Thyroid gland (tissue), 4 donors: ENCODE results near the gene STAU1. TPM values are rescaled to one million over a fixed set of nuclear protein-coding genes. Genes with fewer than 3 reads are reported as not detected.

Source experiments
- DNase-seq, 2 donors: peaks; one replicate each; pipeline ENCODE4 v3.0.0-alpha.2; 2019
- H3K27ac ChIP-seq, 3 donors: fragments of 200-600 bp; sonication (generic); 1 replicate in 2 of 3; 2 replicates in 1 of 3; pipeline ENCODE4 v1.5.1; 2016 to 2019; ENCODE audit warnings: mild to moderate bottlenecking in 1 of 3, moderate library complexity in 1 of 3
- H3K27me3 ChIP-seq: fragments of 200-600 bp; sonication (generic); one replicate; pipeline ENCODE4 v1.5.1; 2019
- H3K36me3 ChIP-seq, 2 donors: fragments of 200-600 bp; sonication (generic); one replicate each; pipeline ENCODE4 v1.5.1; 2016 to 2019
- H3K4me1 ChIP-seq, 2 donors: fragments of 200-600 bp; sonication (generic); one replicate each; pipeline ENCODE4 v1.5.1; 2017 to 2019
- H3K4me3 ChIP-seq, 3 donors: fragments of 200-600 bp; sonication (generic); replicated peaks in 1 of 3; 1 replicate in 2 of 3; 2 replicates in 1 of 3; pipeline ENCODE4 v1.5.1; 2016; ENCODE audit warnings: mild to moderate bottlenecking in 1 of 3
- H3K9me3 ChIP-seq: fragments of 200-600 bp; sonication (generic); one replicate; pipeline ENCODE4 v1.5.1; 2017
- CTCF ChIP-seq, 6 experiments: fragments of 200-600 bp in 3 of 6; fragments of 450-650 bp in 3 of 6; sonication (generic) in 3 of 6; IDR thresholded peaks; one replicate each; pipeline ENCODE4 v1.5.1; 2016 to 2019; ENCODE audit warnings: antibody characterized with exemption in 6 of 6, mild to moderate bottlenecking in 2 of 6, inconsistent platforms in 1 of 6, moderate library complexity in 1 of 6
- POLR2A ChIP-seq, 2 donors: fragments of 450-650 bp; IDR thresholded peaks; one replicate each; pipeline ENCODE4 v1.6.1; 2017; ENCODE audit warnings: antibody characterized with exemption in 2 of 2, mild to moderate bottlenecking in 2 of 2, moderate library complexity in 1 of 2
- WGBS, 2 donors: methylation state at CpG; one replicate each; pipeline ENCODE4 v1.1.5; 2017; 5-methylcytosine and 5-hydroxymethylcytosine counted together
- intact Hi-C: fragments of 100-400 bp; cut with DNase I; formaldehyde crosslinking; loops from one replicate; pipeline ENCODE4 v1.15.1; 2023
- total RNA-seq, 4 donors: library from RNA; depleted of rRNA; stranded (reverse); fragments of >200 nt; gene quantifications; one replicate each; pipeline ENCODE4 v1.2.3, GENCODE V29; 2016

Gene STAU1
- 100 to 1,000 TPM; 154 to 231 (median 167) TPM for total RNA-seq

GRCh38 chr20:49187851-49188641 lies at the start of gene STAU1:
STAU1 (minus strand) TSS chr20:49188334; CDS start chr20:49166201, 22,133 bp downstream.
- intact Hi-C loops: loop anchor here (2.0 to 5.0 kb wide), 3 partner anchors 27 to 89 kb away; partner anchors contain the start of gene ZNFX1
- Histone ChIP-seq H3K36me3 (no peaks in the 10 kb centered on the region), H3K4me1 (peaks cover 30 to 32% of the 10 kb centered on the region in 2 donors), H3K9me3 (no peaks in the 10 kb centered on the region), H3K4me3 (peak within 1 kb of the TSS; percentile 63 to 82 (median 74)), H3K27me3 (no peaks in the 10 kb centered on the region), H3K27ac (peak within 1 kb of the TSS; percentile 81 to 95 (median 88))
- DNase-seq: peak; percentile 96 to 97
- WGBS, 2 donors: 0 to 1% methylated on average over 49 to 58 of the region's 89 CpGs
- no peak for TF ChIP-seq CTCF (IDR thresholded peaks at IDR 0.05)
- peak; percentile 3 to 74 for TF ChIP-seq POLR2A (IDR thresholded peaks at IDR 0.05)

GRCh38 chr20:49237531-49237930 lies 49.4 kb upstream of the STAU1 start:
- Histone ChIP-seq H3K4me1 (no peaks in the 10 kb centered on the region), H3K27ac (no peak overlapping the region), H3K9me3 (no peaks in the 10 kb centered on the region), H3K36me3 (peaks cover 71 to 80% of the 10 kb centered on the region in 2 donors), H3K27me3 (no peaks in the 10 kb centered on the region), H3K4me3 (no peak overlapping the region)
- WGBS, 2 donors: 93 to 94% methylated on average over 4 of the region's 4 CpGs
- intact Hi-C loops: no loop called here
- no peak for DNase-seq
- no peak for TF ChIP-seq POLR2A (IDR thresholded peaks at IDR 0.05)
- TF ChIP-seq CTCF (IDR thresholded peaks at IDR 0.05): no peak

GRCh38 chr20:49236301-49236700 lies 48.2 kb upstream of the STAU1 start:
- H3K9me3 ChIP-seq: no peaks in the 10 kb centered on the region

GRCh38 chr20:49234831-49235230 lies 46.7 kb upstream of the STAU1 start:
- Histone ChIP-seq H3K9me3 (no peaks in the 10 kb centered on the region), H3K4me3 (no peak overlapping the region), H3K27me3 (no peaks in the 10 kb centered on the region), H3K27ac (no peak overlapping the region), H3K36me3 (peaks cover 76 to 88% of the 10 kb centered on the region in 2 donors), H3K4me1 (no peaks in the 10 kb centered on the region)
- 91 to 94% methylated on average over 6 of the region's 6 CpGs for WGBS, 2 donors
- intact Hi-C loops: no loop called here
- TF ChIP-seq POLR2A (IDR thresholded peaks at IDR 0.05) (no peak), CTCF (IDR thresholded peaks at IDR 0.05) (no peak)
- DNase-seq: no peak

More at GRCh38 chr20:49236301-49236700, 48.2 kb upstream of the STAU1 start:
- H3K27me3 ChIP-seq: no peaks in the 10 kb centered on the region
- H3K4me1 ChIP-seq: no peaks in the 10 kb centered on the region
- TF ChIP-seq POLR2A (IDR thresholded peaks at IDR 0.05): no peak
- no peak for TF ChIP-seq CTCF (IDR thresholded peaks at IDR 0.05)
- intact Hi-C loops: no loop called here
- WGBS, 2 donors: 96% methylated on average over 9 of the region's 9 CpGs
- no peak overlapping the region for H3K27ac ChIP-seq
- no peak overlapping the region for H3K4me3 ChIP-seq
- H3K36me3 ChIP-seq: peaks cover 72 to 78% of the 10 kb centered on the region in 2 donors
- no peak for DNase-seq

GRCh38 chr20:49233226-49233625 lies 45.1 kb upstream of the STAU1 start:
- no peak for DNase-seq
- TF ChIP-seq CTCF (IDR thresholded peaks at IDR 0.05): no peak
- TF ChIP-seq POLR2A (IDR thresholded peaks at IDR 0.05): no peak
- Histone ChIP-seq H3K4me3 (no peak overlapping the region), H3K4me1 (no peaks in the 10 kb centered on the region), H3K27ac (no peak overlapping the region), H3K9me3 (no peaks in the 10 kb centered on the region), H3K36me3 (peaks cover 70 to 87% of the 10 kb centered on the region in 2 donors), H3K27me3 (no peaks in the 10 kb centered on the region)
- intact Hi-C loops: no loop called here
- 97% methylated on average over 6 to 10 of the region's 10 CpGs for WGBS, 2 donors
